Pancreas (tissue), 10 donors: ENCODE results near the gene RFC4. TPM values are rescaled to one million over a fixed set of nuclear protein-coding genes. Genes with fewer than 3 reads are reported as not detected.
A peak's percentile ranks its signal among the peaks of the same experiment; 100 is the strongest.

ENCODE experiments used
- ATAC-seq, 4 donors: fragments of 200-7000 bp; cut with Tn5 transposase; one replicate each; pipeline versions ENCODE4 v1.8.0 to v1.9.1; 2020; ENCODE audit warnings: mild to moderate bottlenecking in 4 of 4, moderate library complexity in 4 of 4
- DNase-seq, 6 donors: peaks; one replicate each; pipeline ENCODE4 v3.0.0-alpha.2; 2020
- FAIRE-seq: peaks from 2 replicates; lab custom pipeline; 2012; peaks lifted over from hg19 to GRCh38; lab: Jason Lieb, UNC
- H3K27ac ChIP-seq, 4 donors: fragments of 200-600 bp; sonication (generic); 1 replicate in 3 of 4; 2 replicates in 1 of 4; pipeline versions ENCODE4 v1.5.0 to v1.8.0; 2020
- H3K27me3 ChIP-seq, 4 donors: fragments of 200-600 bp; one replicate each; pipeline ENCODE4 v1.8.0; 2021
- H3K36me3 ChIP-seq, 3 donors: fragments of 200-600 bp; sonication (generic) in 1 of 3; one replicate each; pipeline versions ENCODE4 v1.5.0 to v1.8.0; 2020 to 2021
- H3K4me1 ChIP-seq, 3 donors: fragments of 200-600 bp; one replicate each; pipeline ENCODE4 v1.8.0; 2021
- H3K4me3 ChIP-seq, 4 donors: fragments of 200-600 bp; sonication (generic) in 2 of 4; one replicate each; pipeline versions ENCODE4 v1.5.0 to v1.8.0; 2020 to 2021
- H3K9me3 ChIP-seq, 4 donors: fragments of 200-600 bp; one replicate each; pipeline ENCODE4 v1.8.0; 2021
- WGBS, 2 donors: extraction: QIAGEN DNeasy Blood & Tissue Kit; methylation state at CpG; one replicate each; pipeline ENCODE4 v1.1.7; 2013; 5-methylcytosine and 5-hydroxymethylcytosine counted together
- intact Hi-C, 3 donors: fragments of 100-400 bp; cut with DNase I; formaldehyde crosslinking; loops; one replicate each; pipeline versions ENCODE4 v1.11.1 to v1.14.2; 2022
- polyA plus RNA-seq, 2 donors: library from polyadenylated mRNA; stranded (reverse); fragments of 200-250 nt; gene quantifications; one replicate each; pipeline ENCODE4 v1.2.3, GENCODE V29; 2013
- total RNA-seq, 6 donors: library from RNA; stranded (reverse); fragmentation: NEBNext Ultra II Directional in 4 of 6; extraction: Animal tissue kit (Norgen Biotek cat#: 25700) in 4 of 6; gene quantifications; one replicate each; pipeline versions ENCODE4 v1.2.1 to v1.2.4, GENCODE V29; 2021 to 2023
- TF ChIP-seq, protein P1 (sequence below), 4 donors: fragments of 200-600 bp; sonication (generic) in 3 of 4; IDR thresholded peaks; one replicate each; pipeline versions ENCODE4 v1.5.0 to v1.8.0; 2021; ENCODE audit warnings: antibody characterized with exemption in 4 of 4
- donor health status: healthy with polysubstance abuse.
- donor health status: DM: no; HTN: no; CAD: no; lungs with moderate emphysema.
- donor health status: DM: no; HTN: no; CAD: no.
- donor health status: control.
- donor health status: control.
- donor health status: Bipolar disorder and iron deficiency.
- donor health status: DM: yes; HTN: yes; CAD: no.
- donor health status: DM: no; HTN: no; CAD: no.
- donor health status: DM: no; HTN: no; CAD: no.
- donor health status: DM: yes; HTN: yes; CAD: no.

Gene RFC4
- total and polyA plus RNA-seq, 8 donors, result 5.1 to 11.5 (median 8.0) TPM

- no peak for FAIRE-seq
- peak in 1 of 4 donors; percentile 22 for ATAC-seq
- 80 to 93% methylated on average over 10 of the region's 10 CpGs for WGBS, 2 donors
- Histone ChIP-seq H3K36me3 (no peaks in the 10 kb centered on the region), H3K27me3 (no peaks in the 10 kb centered on the region), H3K9me3 (no peaks in the 10 kb centered on the region), H3K4me3 (no peak overlapping the region), H3K4me1 (no peaks in the 10 kb centered on the region), H3K27ac (no peak overlapping the region)
- DNase-seq, result no peak
- intact Hi-C loops, result no loop called here
- TF ChIP-seq, protein P1, sequence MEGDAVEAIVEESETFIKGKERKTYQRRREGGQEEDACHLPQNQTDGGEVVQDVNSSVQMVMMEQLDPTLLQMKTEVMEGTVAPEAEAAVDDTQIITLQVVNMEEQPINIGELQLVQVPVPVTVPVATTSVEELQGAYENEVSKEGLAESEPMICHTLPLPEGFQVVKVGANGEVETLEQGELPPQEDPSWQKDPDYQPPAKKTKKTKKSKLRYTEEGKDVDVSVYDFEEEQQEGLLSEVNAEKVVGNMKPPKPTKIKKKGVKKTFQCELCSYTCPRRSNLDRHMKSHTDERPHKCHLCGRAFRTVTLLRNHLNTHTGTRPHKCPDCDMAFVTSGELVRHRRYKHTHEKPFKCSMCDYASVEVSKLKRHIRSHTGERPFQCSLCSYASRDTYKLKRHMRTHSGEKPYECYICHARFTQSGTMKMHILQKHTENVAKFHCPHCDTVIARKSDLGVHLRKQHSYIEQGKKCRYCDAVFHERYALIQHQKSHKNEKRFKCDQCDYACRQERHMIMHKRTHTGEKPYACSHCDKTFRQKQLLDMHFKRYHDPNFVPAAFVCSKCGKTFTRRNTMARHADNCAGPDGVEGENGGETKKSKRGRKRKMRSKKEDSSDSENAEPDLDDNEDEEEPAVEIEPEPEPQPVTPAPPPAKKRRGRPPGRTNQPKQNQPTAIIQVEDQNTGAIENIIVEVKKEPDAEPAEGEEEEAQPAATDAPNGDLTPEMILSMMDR (IDR thresholded peaks at IDR 0.05), result no peak
Observed at GRCh38 chr3:186760141-186760833, 46.0 kb downstream of the RFC4 start.

DNA sequence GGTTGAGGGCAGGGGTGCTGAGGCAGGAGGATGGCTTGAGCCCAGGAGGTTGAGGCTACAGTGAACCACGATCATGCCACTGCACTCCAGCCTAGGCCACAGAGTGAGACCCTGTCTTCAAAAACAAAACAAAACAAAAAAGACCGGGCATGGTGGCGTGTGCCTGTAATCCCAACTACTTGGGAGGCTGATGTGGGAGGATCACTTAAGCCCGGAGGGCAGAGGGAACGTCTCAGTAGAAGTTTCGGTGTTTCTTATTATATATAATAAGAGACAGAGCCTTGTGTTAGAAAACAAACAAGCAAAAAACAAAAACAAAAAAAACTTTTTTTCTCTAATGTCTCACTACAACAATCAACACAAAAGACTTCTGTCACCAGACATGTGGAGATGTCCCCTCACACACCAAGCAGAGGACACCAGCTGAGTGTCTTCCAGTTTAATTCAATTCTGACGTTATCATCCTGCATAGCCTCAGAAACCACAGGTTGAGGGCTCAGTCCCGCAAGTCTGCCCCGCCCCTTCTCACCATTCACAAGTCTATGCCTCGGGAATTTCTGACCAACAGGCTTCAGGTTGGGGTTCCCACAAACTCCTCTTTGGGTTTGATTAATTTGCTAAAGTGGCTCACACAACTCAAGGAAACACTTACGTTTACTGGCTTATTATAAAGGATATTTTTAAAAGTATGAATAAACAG lies 46.9 kb downstream of the RFC4 start:
- no peaks in the 10 kb centered on the region for H3K36me3 ChIP-seq
- no peak overlapping the region for H3K4me3 ChIP-seq
- no peak overlapping the region for H3K27ac ChIP-seq
- ATAC-seq (no peak), DNase-seq (no peak), FAIRE-seq (no peak)
- intact Hi-C loops, result loop anchor here in 1 of 3 donors (10.0 kb wide), 1 partner anchor 145 kb away; the partner anchor contains the start of gene AHSG
- no peaks in the 10 kb centered on the region for H3K27me3 ChIP-seq
- no peaks in the 10 kb centered on the region for H3K4me1 ChIP-seq
- no peaks in the 10 kb centered on the region for H3K9me3 ChIP-seq
- WGBS, 2 donors, result 79 to 80% methylated on average over 11 of the region's 11 CpGs
- TF ChIP-seq, protein P1 (IDR thresholded peaks at IDR 0.05), result no peak

GRCh38 chr3:186757686-186758220 lies 48.5 kb downstream of the RFC4 start:
- Histone ChIP-seq H3K4me1 (no peaks in the 10 kb centered on the region), H3K9me3 (no peaks in the 10 kb centered on the region), H3K27ac (no peak overlapping the region), H3K27me3 (no peaks in the 10 kb centered on the region), H3K36me3 (no peaks in the 10 kb centered on the region), H3K4me3 (no peak overlapping the region)
- FAIRE-seq (no peak), DNase-seq (no peak), ATAC-seq (no peak)
- intact Hi-C loops, result loop anchor here in 1 of 3 donors (10.0 kb wide), 1 partner anchor 143 kb away; the partner anchor contains the start of gene AHSG
- WGBS, 2 donors, result 65 to 79% methylated on average over 8 of the region's 8 CpGs
- TF ChIP-seq, protein P1 (IDR thresholded peaks at IDR 0.05), result no peak

DNA sequence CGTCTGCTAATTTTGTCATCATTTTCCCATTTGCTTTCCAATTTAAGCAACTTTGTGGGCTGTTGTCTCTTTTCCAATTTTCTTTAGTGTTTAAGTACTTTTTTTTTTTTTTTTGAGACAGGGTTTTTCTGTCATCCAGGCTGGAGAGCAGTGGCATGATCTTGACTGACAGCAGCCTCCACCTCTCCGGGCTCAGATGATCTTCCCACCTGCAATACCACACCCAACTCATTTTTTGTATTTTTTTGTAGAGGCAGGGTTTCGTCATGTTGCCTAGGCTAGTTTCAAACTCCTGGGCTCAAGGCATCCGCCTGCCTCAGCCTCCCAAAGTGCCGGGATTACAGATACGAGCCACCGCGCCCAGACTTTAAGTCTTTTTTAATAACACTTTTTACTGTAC lies 49.1 kb downstream of the RFC4 start:
- H3K36me3 ChIP-seq, result no peaks in the 10 kb centered on the region
- intact Hi-C loops, result loop anchor here in 1 of 3 donors (10.0 kb wide), 1 partner anchor 142 kb away; the partner anchor contains the start of gene AHSG
- TF ChIP-seq, protein P1 (IDR thresholded peaks at IDR 0.05), result no peak
- no peaks in the 10 kb centered on the region for H3K4me1 ChIP-seq
- H3K27me3 ChIP-seq, result no peaks in the 10 kb centered on the region
- ATAC-seq (no peak), DNase-seq (no peak), FAIRE-seq (no peak)
- WGBS, 2 donors, result 81 to 84% methylated on average over 8 of the region's 8 CpGs
- no peak overlapping the region for H3K27ac ChIP-seq
- no peaks in the 10 kb centered on the region for H3K9me3 ChIP-seq
- no peak overlapping the region for H3K4me3 ChIP-seq
